Measurements from ENCODE around the gene RHOD. TPM values are rescaled to one million over a fixed set of nuclear protein-coding genes. Genes with fewer than 3 reads are reported as not detected.

RHOD gene
- total and polyA plus RNA-seq, 7 donors, result 9.7 to 56.5 (median 20.9) TPM

DNA sequence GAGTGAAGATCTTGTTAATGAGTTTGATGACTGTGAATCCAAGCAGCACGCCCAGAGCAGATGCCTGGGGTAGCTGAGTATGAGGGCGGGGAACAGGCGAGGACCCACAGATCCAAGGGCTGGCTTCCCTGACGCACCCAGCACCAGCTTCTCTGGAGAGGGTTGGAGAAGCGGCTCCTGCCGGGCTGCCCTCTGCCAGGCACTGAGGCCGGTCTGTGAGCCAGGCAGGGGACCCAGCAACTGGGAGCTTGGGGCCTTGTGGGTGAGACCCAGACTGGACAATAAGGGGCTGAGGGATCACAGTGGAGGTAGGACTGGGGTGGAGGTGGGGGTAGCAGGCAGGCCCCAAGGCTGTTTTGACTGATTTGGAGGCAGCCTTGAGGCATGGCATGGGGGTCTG lies 42.3 kb upstream of the RHOD start:
- Histone ChIP-seq H3K36me3 (ENCODE audit: insufficient read depth in 1 of 2, low read depth in 1 of 2) (no peaks in the 10 kb centered on the region), H3K4me1 (no peaks in the 10 kb centered on the region), H3K27ac (no peak overlapping the region), H3K4me3 (no peak overlapping the region), H3K27me3 (ENCODE audit: insufficient read depth in 3 of 3, low read length in 2 of 3) (no peaks in the 10 kb centered on the region), H3K9me3 (no peaks in the 10 kb centered on the region)
- WGBS, 3 donors, result 96 to 100% (median 96%) methylated on average over 7 of the region's 7 CpGs
- ATAC-seq (no peak), DNase-seq (no peak)
- no peak for TF ChIP-seq CTCF (IDR thresholded peaks at IDR 0.05)
- intact Hi-C loops (cut with DNase I), result no loop called here

DNA sequence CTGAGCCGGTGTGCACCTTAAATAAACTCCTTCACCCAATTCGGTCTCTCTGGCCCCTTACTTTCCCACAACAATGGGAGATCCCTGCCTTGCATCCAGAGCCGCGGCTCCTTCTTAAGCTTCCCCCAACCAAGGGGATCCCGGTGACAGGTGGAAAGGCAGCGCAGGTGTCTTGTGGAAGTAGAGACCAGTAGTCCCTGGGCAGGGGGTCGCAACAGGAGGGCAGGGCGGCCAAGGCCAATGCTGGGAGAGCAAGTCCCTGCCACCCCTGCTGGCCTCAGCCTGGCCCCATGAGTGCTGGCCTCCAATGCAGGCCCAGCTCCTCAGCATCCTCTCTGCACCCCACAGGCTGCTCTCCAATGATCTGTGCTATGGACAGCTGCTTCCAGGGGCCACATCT lies 41.6 kb upstream of the RHOD start:
- DNase-seq (no peak), ATAC-seq (no peak)
- Histone ChIP-seq H3K4me3 (no peak overlapping the region), H3K36me3 (ENCODE audit: insufficient read depth in 1 of 2, low read depth in 1 of 2) (no peaks in the 10 kb centered on the region), H3K4me1 (no peaks in the 10 kb centered on the region), H3K9me3 (no peaks in the 10 kb centered on the region), H3K27me3 (ENCODE audit: insufficient read depth in 3 of 3, low read length in 2 of 3) (no peaks in the 10 kb centered on the region), H3K27ac (no peak overlapping the region)
- no peak for TF ChIP-seq CTCF (IDR thresholded peaks at IDR 0.05)
- intact Hi-C loops (cut with DNase I), result no loop called here
- WGBS, 3 donors, result 86 to 90% (median 87%) methylated on average over 8 of the region's 8 CpGs

GRCh38 chr11:67016550-67016949 lies 40.1 kb upstream of the RHOD start:
- Histone ChIP-seq H3K27ac (no peak overlapping the region), H3K27me3 (ENCODE audit: insufficient read depth in 3 of 3, low read length in 2 of 3) (no peaks in the 10 kb centered on the region), H3K9me3 (no peaks in the 10 kb centered on the region), H3K4me1 (no peaks in the 10 kb centered on the region), H3K4me3 (no peak overlapping the region), H3K36me3 (ENCODE audit: insufficient read depth in 1 of 2, low read depth in 1 of 2) (no peaks in the 10 kb centered on the region)
- DNase-seq (no peak), ATAC-seq (no peak)
- intact Hi-C loops (cut with DNase I), result no loop called here
- WGBS, 3 donors, result 79 to 84% (median 82%) methylated on average over 5 of the region's 5 CpGs
- no peak for TF ChIP-seq CTCF (IDR thresholded peaks at IDR 0.05)

DNA sequence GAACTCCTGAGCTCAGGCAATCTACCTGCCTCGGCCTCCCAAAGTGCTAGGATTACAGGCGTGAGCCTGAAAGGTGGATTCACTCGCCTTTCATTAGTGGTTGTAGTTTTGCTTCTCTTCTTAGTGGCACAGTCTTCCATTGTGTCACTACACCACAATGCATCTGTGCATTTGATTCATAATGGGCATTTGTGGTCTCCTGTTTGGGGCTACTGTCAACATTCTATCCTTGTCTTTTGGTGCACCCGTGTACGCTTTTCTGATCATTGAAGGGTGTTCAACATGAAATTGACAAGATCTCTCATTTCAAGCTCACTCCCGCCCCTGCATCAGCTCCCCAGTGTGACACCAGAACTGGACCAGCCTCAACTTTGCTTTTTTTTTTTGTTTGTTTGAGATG lies 35.7 kb upstream of the RHOD start:
- intact Hi-C loops (cut with DNase I), result no loop called here
- H3K9me3 ChIP-seq, result no peaks in the 10 kb centered on the region
- peaks cover 7% of the 10 kb centered on the region for H3K4me1 ChIP-seq
- ATAC-seq, result no peak
- 86 to 93% (median 91%) methylated on average over 6 of the region's 6 CpGs for WGBS, 3 donors
- peaks cover 0 to 11% (median 0%) of the 10 kb centered on the region in 3 donors for H3K27me3 ChIP-seq (ENCODE audit: insufficient read depth in 3 of 3, low read length in 2 of 3)
- TF ChIP-seq CTCF (IDR thresholded peaks at IDR 0.05), result no peak
- H3K4me3 ChIP-seq, result no peak overlapping the region
- H3K36me3 ChIP-seq (ENCODE audit: insufficient read depth in 1 of 2, low read depth in 1 of 2), result no peaks in the 10 kb centered on the region
- DNase-seq, result no peak
- no peak overlapping the region for H3K27ac ChIP-seq

DNA sequence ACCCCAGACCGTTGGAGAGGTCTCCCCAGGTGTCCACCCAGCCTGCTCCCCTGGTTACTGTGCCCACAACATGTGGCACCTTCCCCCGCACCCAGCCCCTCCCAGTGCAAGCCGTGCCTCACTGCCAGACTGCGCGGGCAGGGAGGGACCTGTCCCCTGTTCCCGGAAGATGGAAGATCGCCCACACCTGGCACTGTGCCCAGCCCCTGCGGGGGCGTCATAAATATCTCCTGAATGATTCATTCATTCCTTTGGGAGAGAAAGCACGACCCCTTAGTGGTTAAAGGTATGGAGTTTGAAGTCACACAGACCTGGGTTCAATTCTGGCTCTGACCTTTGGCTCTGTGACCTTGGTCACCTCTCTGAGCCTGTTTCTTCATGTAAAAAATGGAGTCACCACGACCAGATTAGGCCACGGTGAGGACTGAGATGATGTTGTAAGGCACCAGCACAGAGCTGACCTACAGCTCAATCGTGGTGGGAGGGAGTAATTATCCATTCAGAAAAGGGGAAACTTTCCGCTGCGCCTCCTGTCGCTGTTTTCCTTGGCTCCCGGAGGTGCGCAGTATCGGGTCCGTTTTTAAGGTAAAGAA lies 34.2 kb upstream of the RHOD start:
- DNase-seq, result peak in 1 of 2 donors; percentile 44
- ATAC-seq, result peak in 3 of 4 donors; percentile 45 to 63 (median 50)
- WGBS, 3 donors, result 10 to 14% (median 11%) methylated on average over 20 of the region's 20 CpGs
- Histone ChIP-seq H3K27me3 (ENCODE audit: insufficient read depth in 3 of 3, low read length in 2 of 3) (peaks cover 0 to 11% (median 0%) of the 10 kb centered on the region in 3 donors), H3K27ac (no peak overlapping the region), H3K9me3 (no peaks in the 10 kb centered on the region), H3K4me1 (peaks cover 7% of the 10 kb centered on the region), H3K36me3 (ENCODE audit: insufficient read depth in 1 of 2, low read depth in 1 of 2) (no peaks in the 10 kb centered on the region), H3K4me3 (peak overlapping the region; percentile 65)
- no peak for TF ChIP-seq CTCF (IDR thresholded peaks at IDR 0.05)
- intact Hi-C loops (cut with DNase I), result no loop called here

Measured in psoas muscle (tissue), 8 donors.